Gastroesophageal sphincter (tissue), 4 donors: ENCODE results near the gene PERCC1. TPM values are rescaled to one million over a fixed set of nuclear protein-coding genes. Genes with fewer than 3 reads are reported as not detected.

Experiments
- ATAC-seq: fragments of 150-250 bp; one replicate; pipeline ENCODE4 v1.9.1; 2016; ENCODE audit warnings: mild to moderate bottlenecking, moderate library complexity
- H3K27ac ChIP-seq, 4 donors: fragments of 200-600 bp; sonication (generic) in 3 of 4; 1 replicate in 3 of 4; 2 replicates in 1 of 4; pipeline ENCODE4 v1.5.1; 2016 to 2019
- H3K27me3 ChIP-seq: fragments of 200-600 bp; sonication (generic); one replicate; pipeline ENCODE4 v1.5.1; 2019
- H3K36me3 ChIP-seq, 2 donors: fragments of 200-600 bp; sonication (generic); one replicate each; pipeline ENCODE4 v1.5.1; 2019; ENCODE audit warnings: control low read depth in 1 of 2
- H3K4me1 ChIP-seq, 3 donors: fragments of 200-600 bp; sonication (generic); 1 replicate in 2 of 3; 2 replicates in 1 of 3; pipeline ENCODE4 v1.5.1; 2016 to 2019; ENCODE audit warnings: control low read depth in 2 of 3
- H3K4me3 ChIP-seq, 2 donors: fragments of 200-600 bp; sonication (generic); one replicate each; pipeline ENCODE4 v1.5.1; 2019; ENCODE audit warnings: mild to moderate bottlenecking in 1 of 2, moderate library complexity in 1 of 2
- H3K9me3 ChIP-seq, 3 donors: fragments of 200-600 bp; sonication (generic); one replicate each; pipeline ENCODE4 v1.5.1; 2017 to 2019; ENCODE audit warnings: control low read depth in 2 of 3
- EP300 ChIP-seq: sonication (generic); formaldehyde crosslinking; IDR thresholded peaks from one replicate; pipeline ENCODE4 v1.6.1; 2017; ENCODE audit warnings: antibody characterized with exemption, mild to moderate bottlenecking
- POLR2A ChIP-seq, 2 donors: fragments of 450-650 bp; IDR thresholded peaks; one replicate each; pipeline ENCODE4 v1.6.1; 2017; ENCODE audit warnings: antibody characterized with exemption in 2 of 2, mild to moderate bottlenecking in 2 of 2, moderate library complexity in 1 of 2
- POLR2AphosphoS5 ChIP-seq: sonication (generic); formaldehyde crosslinking; IDR thresholded peaks from one replicate; pipeline ENCODE4 v1.6.1; 2017; ENCODE audit warnings: antibody characterized with exemption
- WGBS, 2 donors: methylation state at CpG; one replicate each; pipeline ENCODE4 v1.1.5; 2018; ENCODE audit warnings: low coverage in 1 of 2; 5-methylcytosine and 5-hydroxymethylcytosine counted together
- total RNA-seq, 4 donors: library from RNA; depleted of rRNA; stranded (reverse); fragments of >200 nt; gene quantifications; one replicate each; pipeline ENCODE4 v1.1.0, GENCODE V29; 2016
- TF ChIP-seq, protein P1 (sequence below), 4 experiments: fragments of 200-600 bp in 2 of 4; fragments of 450-650 bp in 2 of 4; sonication (generic) in 1 of 4; IDR thresholded peaks; one replicate each; pipeline ENCODE4 v1.5.1; 2017 to 2019; ENCODE audit warnings: antibody characterized with exemption in 4 of 4, mild to moderate bottlenecking in 2 of 4, moderate library complexity in 2 of 4

Gene PERCC1
- total RNA-seq, 4 donors from 2014 or later = 0.74 TPM; not detected in 3

DNA sequence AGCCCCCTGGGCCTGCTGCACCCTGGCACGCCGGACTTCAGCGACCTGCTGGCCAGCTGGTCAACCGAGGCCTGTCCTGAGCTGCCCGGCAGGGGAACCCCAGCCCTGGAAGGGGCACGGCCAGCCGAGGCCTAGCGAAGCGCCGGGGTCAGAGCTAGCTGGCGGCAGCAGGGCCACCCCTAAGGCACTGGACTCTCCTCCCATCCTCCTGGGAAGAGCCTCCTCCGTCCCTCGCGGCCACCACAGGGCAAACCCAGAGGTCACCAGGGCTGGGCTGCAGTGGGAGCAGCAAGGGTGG is 2.3 kb downstream of the PERCC1 start:
- Histone ChIP-seq H3K27me3 (peaks cover 46% of the 10 kb centered on the region), H3K27ac (no peak overlapping the region), H3K9me3 (no peaks in the 10 kb centered on the region), H3K4me1 (peaks cover 0 to 6% (median 0%) of the 10 kb centered on the region in 3 donors), H3K36me3 (peaks cover 0 to 13% of the 10 kb centered on the region in 2 donors), H3K4me3 (no peak overlapping the region)
- ATAC-seq = no peak
- TF ChIP-seq, protein P1, sequence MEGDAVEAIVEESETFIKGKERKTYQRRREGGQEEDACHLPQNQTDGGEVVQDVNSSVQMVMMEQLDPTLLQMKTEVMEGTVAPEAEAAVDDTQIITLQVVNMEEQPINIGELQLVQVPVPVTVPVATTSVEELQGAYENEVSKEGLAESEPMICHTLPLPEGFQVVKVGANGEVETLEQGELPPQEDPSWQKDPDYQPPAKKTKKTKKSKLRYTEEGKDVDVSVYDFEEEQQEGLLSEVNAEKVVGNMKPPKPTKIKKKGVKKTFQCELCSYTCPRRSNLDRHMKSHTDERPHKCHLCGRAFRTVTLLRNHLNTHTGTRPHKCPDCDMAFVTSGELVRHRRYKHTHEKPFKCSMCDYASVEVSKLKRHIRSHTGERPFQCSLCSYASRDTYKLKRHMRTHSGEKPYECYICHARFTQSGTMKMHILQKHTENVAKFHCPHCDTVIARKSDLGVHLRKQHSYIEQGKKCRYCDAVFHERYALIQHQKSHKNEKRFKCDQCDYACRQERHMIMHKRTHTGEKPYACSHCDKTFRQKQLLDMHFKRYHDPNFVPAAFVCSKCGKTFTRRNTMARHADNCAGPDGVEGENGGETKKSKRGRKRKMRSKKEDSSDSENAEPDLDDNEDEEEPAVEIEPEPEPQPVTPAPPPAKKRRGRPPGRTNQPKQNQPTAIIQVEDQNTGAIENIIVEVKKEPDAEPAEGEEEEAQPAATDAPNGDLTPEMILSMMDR (IDR thresholded peaks at IDR 0.05) = no peak
- TF ChIP-seq POLR2AphosphoS5 (no peak), EP300 (no peak), POLR2A (IDR thresholded peaks at IDR 0.05) (no peak)
- WGBS, 2 donors = no CpG with 5 or more reads among the region's 14 CpGs

GRCh38 chr16:1433756-1434155 is 2.9 kb downstream of the PERCC1 start:
- peaks cover 41% of the 10 kb centered on the region for H3K27me3 ChIP-seq
- no peak overlapping the region for H3K4me3 ChIP-seq
- no peak overlapping the region for H3K27ac ChIP-seq
- peaks cover 0 to 1% (median 0%) of the 10 kb centered on the region in 3 donors for H3K4me1 ChIP-seq
- no peak for ATAC-seq
- H3K36me3 ChIP-seq = peaks cover 0 to 13% of the 10 kb centered on the region in 2 donors
- no peaks in the 10 kb centered on the region for H3K9me3 ChIP-seq
- TF ChIP-seq, protein P1 (IDR thresholded peaks at IDR 0.05) = no peak
- TF ChIP-seq POLR2AphosphoS5 (no peak), EP300 (no peak), POLR2A (IDR thresholded peaks at IDR 0.05) (no peak)
- WGBS, 2 donors = no CpG with 5 or more reads among the region's 22 CpGs

DNA sequence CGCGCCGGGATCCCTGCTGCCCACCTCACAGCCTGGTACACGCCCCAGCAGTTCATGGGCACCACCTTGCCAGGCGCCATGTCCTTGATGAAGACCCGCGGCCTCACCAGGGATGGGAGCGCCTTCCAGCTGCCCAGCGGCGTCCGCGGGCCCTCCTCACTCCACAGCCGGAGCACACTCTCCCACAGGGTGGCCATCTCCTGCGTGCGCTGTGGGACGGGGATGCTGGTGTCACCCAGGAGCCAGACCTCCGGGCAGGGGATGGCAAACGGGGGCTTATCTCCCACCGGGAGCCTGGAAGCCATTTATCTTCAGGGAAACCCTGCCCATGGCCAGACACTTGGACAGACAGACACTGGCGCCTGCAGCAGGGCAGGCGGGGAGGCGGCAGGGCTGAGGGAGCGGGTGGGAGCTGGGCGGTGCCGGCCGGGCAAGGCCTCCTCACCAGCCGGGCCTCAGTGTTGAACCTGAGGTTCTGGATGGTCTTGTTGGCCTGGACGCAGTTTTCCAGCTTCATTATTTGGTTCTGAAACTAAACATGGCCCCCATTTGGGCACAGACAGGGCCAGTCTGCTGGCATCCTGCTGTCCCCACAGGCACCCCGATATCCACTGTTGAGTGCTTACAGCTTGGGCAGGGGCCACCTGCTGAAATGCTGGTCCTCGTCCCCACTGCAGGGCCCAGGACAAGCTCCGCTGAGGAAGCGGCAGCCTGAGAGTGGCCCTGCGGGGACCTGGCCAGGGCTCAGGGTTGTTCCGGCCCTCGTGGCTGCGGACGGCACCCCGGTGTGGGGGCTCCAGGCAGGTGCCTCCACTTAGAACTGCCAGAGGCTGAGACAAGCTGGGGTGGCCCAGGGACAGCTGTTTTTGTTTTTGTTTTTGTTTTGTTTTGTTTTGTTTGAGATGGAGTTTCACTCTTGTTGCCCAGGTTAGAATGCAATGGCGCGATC is 4.0 kb downstream of the PERCC1 start:
- Histone ChIP-seq H3K27ac (no peak overlapping the region), H3K27me3 (peaks cover 29% of the 10 kb centered on the region), H3K4me3 (no peak overlapping the region), H3K36me3 (peaks cover 0 to 13% of the 10 kb centered on the region in 2 donors), H3K9me3 (no peaks in the 10 kb centered on the region), H3K4me1 (no peaks in the 10 kb centered on the region)
- TF ChIP-seq POLR2A (IDR thresholded peaks at IDR 0.05) (no peak), POLR2AphosphoS5 (no peak), EP300 (no peak)
- TF ChIP-seq, protein P1 (IDR thresholded peaks at IDR 0.05) = no peak
- no peak for ATAC-seq
- WGBS, 2 donors = 97 to 100% methylated on average over 2 to 6 of the region's 40 CpGs

- no peak for ATAC-seq
- no peaks in the 10 kb centered on the region for H3K9me3 ChIP-seq
- peaks cover 23% of the 10 kb centered on the region for H3K27me3 ChIP-seq
- H3K27ac ChIP-seq = no peak overlapping the region
- no peaks in the 10 kb centered on the region for H3K4me1 ChIP-seq
- no peak overlapping the region for H3K4me3 ChIP-seq
- H3K36me3 ChIP-seq = peaks cover 0 to 13% of the 10 kb centered on the region in 2 donors
- no peak for TF ChIP-seq EP300
- TF ChIP-seq POLR2A (IDR thresholded peaks at IDR 0.05) = no peak
- no peak for TF ChIP-seq POLR2AphosphoS5
- TF ChIP-seq, protein P1 (IDR thresholded peaks at IDR 0.05) = no peak
- no CpG with 5 or more reads among the region's 32 CpGs for WGBS, 2 donors
Measured at GRCh38 chr16:1435921-1436697, 5.2 kb downstream of the PERCC1 start.
